ENCODE measurements around the gene CDKN2B-AS1. TPM values are rescaled to one million over a fixed set of nuclear protein-coding genes. Genes with fewer than 3 reads are reported as not detected.

CDKN2B-AS1 gene
- polyA plus RNA-seq, 1 experiment = 2.8 TPM

DNA sequence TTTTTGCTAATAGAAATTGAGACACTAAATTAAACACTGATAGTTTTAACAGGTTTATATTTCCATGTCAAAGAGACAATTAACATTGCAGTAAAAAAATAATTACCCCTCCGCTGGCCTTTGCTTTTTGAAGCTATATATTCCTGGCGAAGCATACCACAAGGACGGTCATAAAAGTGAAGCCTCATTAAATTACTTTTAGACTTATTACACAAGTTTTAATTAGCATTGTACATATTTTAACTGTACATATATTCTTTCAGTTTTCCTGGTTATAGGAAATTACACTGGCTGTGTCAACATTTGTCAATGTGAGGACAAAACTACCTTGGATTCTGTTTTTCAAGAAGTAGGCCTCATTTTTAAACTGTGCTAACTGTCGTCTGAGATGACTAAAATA, 1.6 kb upstream of the CDKN2B-AS1 start:
- H3K27ac ChIP-seq (ENCODE audit: low read depth, low read length) = no peak overlapping the region
- peak overlapping the region; percentile 86 for H3K4me3 ChIP-seq (ENCODE audit: low read depth, low read length)
- DNase-seq (ENCODE audit: low read depth, low spot score) = no peak
- TF ChIP-seq CTCF (IDR thresholded peaks at IDR 0.05; ENCODE audit: low read depth, low read length) = no peak
- H3K9me3 ChIP-seq (ENCODE audit: control insufficient read depth, insufficient read depth, low read length) = peaks cover 6% of the 10 kb centered on the region; the same call in 1 of the 2 replicates
- ChIA-PET CTCF (interaction anchor here (1.5 to 8.0 kb wide), 3 partner anchors 15 to 179 kb away, joined by 6 to 69 read pairs (median 9); partner anchors contain the start of gene CDKN2B), POLR2A (no interaction called here)
- H3K27me3 ChIP-seq (ENCODE audit: control insufficient read depth, insufficient read depth, low read length) = no peaks in the 10 kb centered on the region

GRCh38 chr9:21993893-21994555, 567 bp upstream of the CDKN2B-AS1 start, which contains the start of gene CDKN2A:
Gene CDKN2A (minus strand): TSS chr9:21994392.
- Histone ChIP-seq H3K27me3 (ENCODE audit: control insufficient read depth, insufficient read depth, low read length) (no peaks in the 10 kb centered on the region), H3K27ac (ENCODE audit: low read depth, low read length) (peak within 1 kb of the TSS; percentile 85), H3K9me3 (ENCODE audit: control insufficient read depth, insufficient read depth, low read length) (peaks cover 6% of the 10 kb centered on the region; the same call in 1 of the 2 replicates), H3K4me3 (ENCODE audit: low read depth, low read length) (peak within 1 kb of the TSS; percentile 86)
- ChIA-PET POLR2A (interaction anchor here (0.6 to 1.8 kb wide), 3 partner anchors 15 to 576 kb away, joined by 3 to 6 read pairs (median 4); no protein-coding TSS in a partner anchor), CTCF (interaction anchor here (0.6 to 8.0 kb wide), 8 partner anchors 14 to 250 kb away, joined by 3 to 69 read pairs (median 5); partner anchors contain the start of gene CDKN2B)
- TF ChIP-seq CTCF (IDR thresholded peaks at IDR 0.05; ENCODE audit: low read depth, low read length) = no peak
- no peak for DNase-seq (ENCODE audit: low read depth, low spot score)

DNA sequence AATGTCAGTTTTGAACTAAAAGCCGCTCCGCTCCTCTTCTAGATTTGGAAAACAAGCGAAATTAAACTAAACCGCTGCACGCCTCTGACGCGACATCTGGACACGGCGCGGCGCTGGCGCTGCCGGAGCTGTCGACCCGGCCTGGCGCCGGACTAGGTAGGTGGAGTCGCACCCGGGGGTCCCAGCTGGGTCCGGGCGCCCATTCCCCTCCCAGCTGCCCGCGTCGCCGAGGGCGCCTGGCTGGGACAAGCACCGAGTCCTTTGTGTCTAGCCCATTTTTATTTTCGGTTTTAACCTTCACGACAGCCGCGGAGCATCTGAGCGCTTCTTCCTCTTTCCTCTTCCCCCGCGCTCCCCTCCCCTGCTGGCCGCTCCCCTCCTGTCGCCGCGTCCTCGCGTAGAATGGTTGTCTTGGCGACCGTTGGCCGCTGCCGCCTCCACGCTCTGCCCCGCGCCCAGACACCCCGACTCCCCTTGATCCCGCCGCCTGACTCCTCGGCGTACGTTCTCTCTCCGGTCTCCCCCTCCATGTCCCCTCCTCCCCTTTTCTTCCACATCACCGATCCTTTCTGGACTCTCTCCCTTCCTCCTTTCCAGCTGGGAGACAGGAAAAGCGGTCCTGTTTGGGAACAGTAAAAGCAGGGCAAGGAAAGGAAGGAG, 545 bp downstream of the CDKN2B-AS1 start:
- DNase-seq (ENCODE audit: low read depth, low spot score) = no peak
- Histone ChIP-seq H3K9me3 (ENCODE audit: control insufficient read depth, insufficient read depth, low read length) (no peaks in the 10 kb centered on the region; the same call in 1 of the 2 replicates), H3K4me3 (ENCODE audit: low read depth, low read length) (peak overlapping the region; percentile 86), H3K27ac (ENCODE audit: low read depth, low read length) (peak overlapping the region; percentile 85), H3K27me3 (ENCODE audit: control insufficient read depth, insufficient read depth, low read length) (no peaks in the 10 kb centered on the region)
- CTCF ChIA-PET = interaction anchor here (1.0 to 8.0 kb wide), 6 partner anchors 13 to 249 kb away, joined by 3 to 69 read pairs (median 4); partner anchors contain the start of gene CDKN2B
- POLR2A ChIA-PET = interaction anchor here (0.6 to 1.8 kb wide), 7 partner anchors 13 to 248 kb away, joined by 3 to 6 read pairs (median 4); no protein-coding TSS in a partner anchor
- TF ChIP-seq CTCF (IDR thresholded peaks at IDR 0.05; ENCODE audit: low read depth, low read length) = no peak

GRCh38 chr9:21995666-21996398, 1.2 kb downstream of the CDKN2B-AS1 start:
- TF ChIP-seq CTCF (IDR thresholded peaks at IDR 0.05; ENCODE audit: low read depth, low read length) = peak; percentile 37
- ChIA-PET CTCF (interaction anchor here (1.0 to 8.0 kb wide), 7 partner anchors 13 to 248 kb away, joined by 3 to 69 read pairs (median 4); partner anchors contain the start of gene CDKN2B), POLR2A (interaction anchor here (0.7 to 1.8 kb wide), 3 partner anchors 13 to 109 kb away, joined by 3 to 6 read pairs (median 5); no protein-coding TSS in a partner anchor)
- no peak for DNase-seq (ENCODE audit: low read depth, low spot score)
- peak overlapping the region; percentile 86 for H3K4me3 ChIP-seq (ENCODE audit: low read depth, low read length)
- H3K9me3 ChIP-seq (ENCODE audit: control insufficient read depth, insufficient read depth, low read length) = no peaks in the 10 kb centered on the region; the same call in 1 of the 2 replicates
- no peaks in the 10 kb centered on the region for H3K27me3 ChIP-seq (ENCODE audit: control insufficient read depth, insufficient read depth, low read length)
- peak overlapping the region; percentile 85 for H3K27ac ChIP-seq (ENCODE audit: low read depth, low read length)
